Fibroblast of gingiva (primary cell): Measurements from ENCODE around the gene CCL19.
"Not testable (repeated sequence)": the region's sequence is repeated elsewhere in the genome, so short reads cannot be mapped to it uniquely, and the experiment has no call there.

Experiments used
- DNase-seq: peaks from one replicate; pipeline ENCODE4 v3.0.0-alpha.2; 2011; ENCODE audit warnings: low read depth

Gene CCL19

DNA sequence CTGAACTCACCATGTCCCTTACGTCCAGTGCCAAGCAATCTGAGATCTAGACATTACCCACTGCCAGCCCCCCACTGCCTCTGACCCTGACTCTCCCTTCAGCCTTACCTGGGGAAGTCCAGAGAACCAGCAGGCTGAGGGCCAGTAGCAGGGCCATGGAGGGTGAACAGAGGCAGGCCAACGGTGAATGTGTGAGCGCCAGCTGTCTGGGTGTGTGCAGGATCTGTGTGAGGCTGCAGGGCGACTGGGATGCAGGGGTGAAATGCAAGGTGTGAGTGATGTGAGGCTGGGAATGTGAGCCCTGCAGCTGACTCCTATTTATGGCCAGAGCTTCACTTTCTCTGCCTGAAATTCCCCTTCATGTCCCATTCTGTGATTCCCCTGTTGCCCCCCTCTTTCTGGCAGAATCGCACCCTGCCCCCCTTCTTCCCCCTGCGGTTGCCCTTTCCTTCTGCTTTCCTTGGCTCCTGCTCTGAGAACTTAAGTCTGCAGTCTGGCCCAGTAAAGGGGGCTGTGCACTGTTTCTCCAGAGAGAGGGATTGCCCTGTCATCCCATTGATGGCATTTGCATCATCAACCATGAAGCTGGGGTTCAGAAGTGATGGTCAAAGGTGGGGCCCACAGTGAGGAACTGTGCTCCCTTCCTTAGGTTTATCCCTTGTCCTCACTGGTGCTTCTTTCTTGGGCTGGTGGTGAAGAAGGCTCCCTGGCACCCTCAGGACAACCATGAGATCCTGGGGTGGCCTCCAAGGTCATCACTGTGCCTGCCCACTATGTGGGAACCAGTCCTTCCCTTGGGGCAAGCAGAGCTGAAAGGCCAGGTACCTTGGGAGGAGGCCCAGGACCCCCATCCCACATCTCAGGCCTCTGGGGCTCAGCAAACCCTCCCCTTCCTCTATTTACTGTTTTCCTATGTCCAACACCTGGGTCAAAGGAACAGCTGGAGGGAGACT lies at the start of gene CCL19:
TSS of gene CCL19 (minus strand) at position 294 of the 953 bp plus-strand sequence. CDS start at position 157, 137 bp downstream.
- no peak for DNase-seq

DNA sequence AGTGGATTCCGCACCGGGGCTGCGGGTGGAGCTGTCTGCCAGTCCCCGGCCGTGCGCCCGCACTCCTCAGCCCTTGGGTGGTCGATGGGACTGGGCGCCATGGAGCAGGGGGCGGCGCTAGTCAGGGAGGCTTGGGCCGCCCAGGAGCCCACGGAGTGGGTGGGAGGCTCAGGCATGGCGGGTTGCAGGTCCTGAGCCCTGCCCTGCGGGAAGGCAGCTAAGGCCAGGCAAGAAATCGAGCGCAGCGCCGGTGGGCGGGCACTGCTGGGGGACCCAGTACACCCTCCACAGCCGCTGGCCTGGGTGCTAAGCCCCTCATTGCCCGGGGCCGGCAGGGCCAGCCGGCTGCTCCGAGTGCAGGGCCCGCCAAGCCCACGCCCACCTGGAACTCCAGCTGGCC lies 49.1 kb upstream of the CCL19 start:
- DNase-seq: not testable (repeated sequence)

DNA sequence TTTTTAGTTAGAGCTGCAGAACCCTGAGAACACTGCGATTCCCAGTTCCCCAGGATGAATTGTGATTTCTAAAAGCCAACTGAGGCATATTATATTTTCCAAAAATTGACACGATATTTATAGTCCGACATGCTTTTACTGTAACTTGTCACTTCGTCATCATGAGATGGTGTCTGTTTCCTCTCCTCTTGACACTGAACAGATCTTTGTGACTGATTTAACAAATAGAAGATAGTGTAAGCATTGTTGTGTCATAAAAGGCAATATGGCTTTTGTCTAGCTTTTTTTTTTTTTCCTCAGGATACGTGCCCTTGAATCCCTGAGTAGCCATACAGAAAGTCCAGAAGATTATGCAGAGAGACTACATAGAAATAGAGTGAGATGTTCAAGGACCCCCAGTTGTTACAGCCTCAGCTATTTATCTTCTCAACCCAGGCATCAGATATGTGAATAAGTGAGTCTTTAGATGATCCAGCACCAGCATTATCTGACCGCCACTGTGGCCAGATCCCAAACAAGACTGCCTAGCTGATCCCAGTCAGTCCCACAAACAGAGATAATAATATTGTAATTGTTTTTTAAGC lies 46.7 kb upstream of the CCL19 start:
- DNase-seq: no peak

DNA sequence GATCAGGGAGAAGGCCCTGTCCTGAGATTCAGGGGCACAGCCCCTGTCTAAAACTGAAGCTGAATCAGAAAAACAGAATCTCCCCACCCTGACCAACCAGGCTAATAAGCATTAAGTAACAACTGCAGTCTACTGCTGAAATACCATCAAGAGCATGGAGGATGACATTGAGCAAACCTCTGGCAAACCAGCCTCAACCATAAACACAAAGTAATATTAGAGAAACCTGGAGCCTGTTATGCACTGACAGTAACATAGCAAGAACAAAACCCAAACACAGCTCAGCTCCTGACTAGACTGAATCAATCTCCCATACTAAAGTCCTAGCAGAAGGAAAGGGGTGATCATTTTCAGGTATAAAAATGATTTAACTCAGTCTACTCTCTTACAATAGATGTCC lies 43.6 kb upstream of the CCL19 start:
- DNase-seq: no peak

DNA sequence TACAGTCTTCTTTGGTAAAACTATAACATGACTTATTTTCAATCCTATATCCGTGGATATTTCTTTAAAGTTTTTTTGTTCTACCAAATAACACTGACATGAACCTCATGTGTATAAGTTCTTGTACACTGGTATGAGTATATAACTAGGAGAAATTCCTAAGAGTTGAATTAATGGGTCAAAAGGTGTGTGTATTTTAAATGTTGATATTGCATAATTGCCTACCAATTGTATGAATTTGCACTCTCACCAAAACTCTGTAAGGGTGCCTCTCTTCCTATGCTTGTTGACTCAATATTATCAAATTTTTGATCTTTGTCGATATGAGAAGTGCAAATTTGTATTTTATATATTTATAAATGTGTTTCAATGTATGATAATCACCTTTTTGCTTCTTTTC lies 41.8 kb upstream of the CCL19 start:
- DNase-seq: no peak

DNA sequence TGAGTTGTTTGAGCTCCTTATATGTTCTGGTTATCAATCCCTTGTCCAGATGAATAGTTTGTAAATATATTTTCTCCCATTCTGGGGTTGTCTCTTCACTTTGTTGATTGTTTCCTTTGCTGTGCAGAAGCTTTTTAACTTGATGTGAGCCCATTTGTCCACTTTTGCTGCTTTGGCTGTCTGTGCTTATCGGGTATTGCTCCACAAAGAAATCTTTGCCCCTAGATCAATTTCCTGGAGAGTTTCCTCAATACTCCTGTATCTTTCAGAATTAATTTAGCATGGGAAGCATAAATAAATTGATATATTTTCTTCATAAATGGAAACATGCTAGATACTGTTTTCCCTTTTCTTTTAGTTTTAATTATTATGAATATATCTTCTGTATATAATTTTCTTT lies 41.4 kb upstream of the CCL19 start:
- DNase-seq: no peak

DNA sequence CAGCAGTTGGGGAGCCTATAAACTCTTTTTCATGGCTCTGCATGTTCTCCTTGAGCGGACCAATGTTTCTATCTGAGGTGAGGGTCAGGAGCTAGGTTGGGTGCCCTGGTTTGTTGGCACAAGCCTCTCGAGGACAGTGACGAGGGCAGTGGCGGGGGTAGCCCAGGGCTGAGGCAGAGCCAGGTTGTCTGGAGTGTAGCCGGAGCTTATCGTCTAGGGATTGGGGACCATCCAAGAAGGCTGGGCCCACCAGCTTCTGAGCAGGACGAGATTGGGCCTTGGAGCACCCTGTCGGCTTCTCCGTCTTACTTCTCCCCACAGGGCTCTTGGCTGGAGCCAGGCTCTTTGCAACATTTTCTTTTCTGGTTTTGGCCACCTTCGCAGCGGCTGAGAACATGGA lies 32.1 kb upstream of the CCL19 start:
- no peak for DNase-seq

DNA sequence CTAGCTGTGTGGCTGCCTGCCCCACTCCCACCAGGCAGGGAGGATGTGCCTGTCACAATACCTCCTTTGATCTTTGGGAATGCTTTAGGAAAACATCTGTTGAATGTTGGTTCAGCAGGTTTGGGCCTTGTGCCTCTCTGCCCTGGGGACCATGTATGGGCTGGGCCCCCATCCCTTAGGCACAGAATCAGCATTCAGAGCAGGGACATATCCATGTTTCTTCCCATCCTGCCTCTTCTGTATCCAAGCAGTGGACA lies 28.6 kb upstream of the CCL19 start:
- not testable (repeated sequence) for DNase-seq

DNA sequence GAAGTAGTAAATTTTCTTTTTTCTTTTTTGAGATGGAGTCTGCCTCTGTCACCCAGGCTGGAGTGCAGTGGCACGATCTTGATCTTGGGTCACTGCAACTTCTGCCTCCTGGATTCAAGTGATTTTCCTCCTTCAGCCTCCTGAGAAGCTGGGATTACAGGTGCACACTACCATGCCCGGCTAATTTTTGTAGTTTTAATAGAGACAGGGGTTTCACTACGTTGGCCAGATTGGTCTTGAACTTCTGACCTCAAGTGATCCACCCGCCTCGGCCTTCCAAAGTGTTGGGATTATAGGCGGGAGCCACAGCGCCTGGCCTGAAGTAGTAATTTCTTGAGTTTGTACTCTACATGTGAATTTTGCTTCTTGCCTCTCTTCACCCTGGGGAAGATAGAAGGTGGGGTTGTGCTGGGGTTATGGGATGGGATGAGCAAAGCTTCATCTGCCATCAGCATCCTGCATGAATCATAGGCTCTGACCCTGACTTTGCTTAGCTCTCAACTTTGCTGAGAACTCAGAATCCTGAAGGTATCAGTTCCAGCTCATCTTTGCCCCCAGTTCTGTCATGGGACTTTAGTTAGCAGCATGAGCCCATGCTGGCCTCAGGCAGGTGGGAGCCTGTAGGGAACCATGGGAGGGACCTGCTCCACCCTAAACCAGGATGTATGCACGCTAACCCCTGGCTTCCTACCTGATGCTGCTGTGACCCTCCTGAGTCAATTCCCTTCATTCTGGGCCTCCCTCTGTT lies 28.1 kb upstream of the CCL19 start:
- no peak for DNase-seq

DNA sequence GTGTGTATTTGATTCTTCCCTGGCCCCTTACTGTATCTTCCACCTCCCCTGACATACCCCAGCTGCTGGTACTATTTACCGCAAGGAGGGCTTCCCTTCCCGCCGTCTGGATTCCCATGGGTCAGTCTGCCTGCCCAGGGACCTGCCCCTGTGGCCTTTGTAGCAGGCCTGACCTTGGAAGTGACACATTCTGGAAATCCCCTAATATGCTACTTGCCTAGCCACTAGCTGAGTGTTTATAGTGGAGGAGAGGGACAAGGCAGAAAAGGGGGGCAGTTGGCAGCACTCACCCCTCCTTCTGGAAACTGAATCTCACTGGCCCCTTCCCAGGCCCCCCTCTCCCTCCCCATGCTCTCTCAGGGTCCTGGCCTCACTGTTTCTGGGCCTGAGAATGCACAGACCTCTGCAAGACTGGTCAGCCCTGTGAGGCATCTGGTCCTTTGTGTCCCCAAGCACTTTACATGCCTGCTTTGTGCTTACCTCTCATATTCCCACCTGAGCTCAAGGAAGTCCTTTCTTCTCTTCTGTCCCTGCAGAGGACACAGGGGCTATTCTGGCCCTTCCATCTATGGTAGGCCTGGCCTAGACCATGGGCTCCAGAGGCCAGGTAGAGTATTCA lies 27.0 kb upstream of the CCL19 start:
- no peak for DNase-seq

DNA sequence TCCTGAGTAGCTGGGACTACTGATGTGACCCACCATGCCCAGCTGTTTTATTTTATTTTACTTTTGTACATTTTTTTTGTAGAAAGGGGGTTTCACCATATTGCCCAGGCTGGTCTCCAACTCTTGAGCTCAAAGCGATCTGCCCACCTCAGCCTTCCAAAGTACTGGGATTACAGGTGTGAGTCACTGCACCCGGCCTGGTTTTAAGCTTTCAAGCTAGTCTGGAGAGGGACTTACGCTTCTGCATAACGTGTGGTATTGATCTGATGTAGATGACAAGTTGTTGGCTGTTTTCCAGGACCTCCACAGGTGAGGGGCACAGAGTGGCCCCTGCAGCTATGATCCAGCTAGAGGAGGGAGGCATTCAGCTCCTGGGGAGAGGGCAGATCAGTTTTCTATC lies 25.6 kb upstream of the CCL19 start:
- DNase-seq: no peak

DNA sequence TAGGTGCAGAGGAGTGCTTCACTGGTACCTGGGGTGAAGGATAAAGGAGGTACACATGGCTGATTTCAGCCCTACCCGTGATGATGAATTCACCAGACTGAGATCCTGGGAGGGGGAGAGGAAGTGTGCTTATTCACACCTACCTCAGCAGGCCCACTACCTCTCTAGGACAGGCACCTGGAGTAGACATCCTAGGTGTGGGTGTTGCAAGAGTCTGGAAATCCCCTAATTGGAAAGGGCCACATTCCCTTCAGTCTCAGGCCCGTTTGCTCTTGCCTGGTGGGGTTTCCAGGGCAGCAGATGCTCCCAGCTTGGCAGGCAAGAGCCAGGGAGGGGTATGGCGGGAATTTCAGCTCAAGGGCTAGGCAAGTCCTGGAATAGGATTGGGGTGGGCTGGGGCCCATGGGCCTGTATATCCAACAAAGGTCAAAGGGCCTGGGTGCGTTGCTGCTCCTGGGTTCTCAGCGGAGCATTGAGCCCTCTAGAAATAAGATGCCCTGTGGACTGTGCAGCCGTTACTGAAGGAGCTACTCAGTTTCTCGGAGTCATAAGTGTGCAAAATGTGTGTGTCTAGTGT lies 24.7 kb upstream of the CCL19 start:
- no peak for DNase-seq

DNA sequence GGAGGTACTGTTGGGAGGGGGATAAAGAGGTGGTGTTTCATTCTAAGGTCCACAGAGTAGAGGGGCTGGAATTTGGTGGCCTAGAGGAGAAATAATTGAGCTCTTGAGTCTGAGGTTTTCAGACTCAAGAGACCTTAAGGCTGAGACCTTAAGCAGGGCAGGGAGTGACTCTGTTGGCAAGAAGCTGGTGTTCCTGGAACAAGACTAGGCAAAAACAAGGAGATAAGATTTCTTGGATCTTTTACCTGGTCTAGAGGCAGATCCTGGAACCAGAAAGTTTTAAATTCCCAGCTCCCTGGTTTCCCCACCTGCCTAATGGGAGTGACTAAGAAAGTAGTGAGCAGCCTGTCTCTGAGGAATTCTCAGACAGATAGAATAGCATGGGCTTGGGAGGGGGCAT lies 22.9 kb upstream of the CCL19 start:
- DNase-seq: no peak

DNA sequence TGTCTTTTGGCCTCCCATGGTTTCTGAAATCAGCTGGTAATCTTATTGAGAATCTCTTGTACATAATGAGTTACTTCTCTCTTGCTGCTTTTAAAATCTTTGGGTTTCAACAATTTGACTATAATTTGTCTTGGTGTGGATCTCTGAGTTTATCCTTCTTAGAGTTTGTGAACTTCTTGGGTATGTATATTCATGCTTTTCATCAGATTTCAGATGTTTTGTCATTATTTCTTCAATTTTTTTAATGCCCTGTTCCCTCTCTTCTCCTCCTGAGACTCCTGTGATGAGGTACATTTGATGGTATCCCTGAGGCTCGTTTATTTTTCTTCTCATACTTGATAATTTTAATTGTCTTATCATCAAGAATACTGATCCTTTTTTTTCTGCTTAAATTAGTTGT lies 21.1 kb upstream of the CCL19 start:
- DNase-seq: no peak

DNA sequence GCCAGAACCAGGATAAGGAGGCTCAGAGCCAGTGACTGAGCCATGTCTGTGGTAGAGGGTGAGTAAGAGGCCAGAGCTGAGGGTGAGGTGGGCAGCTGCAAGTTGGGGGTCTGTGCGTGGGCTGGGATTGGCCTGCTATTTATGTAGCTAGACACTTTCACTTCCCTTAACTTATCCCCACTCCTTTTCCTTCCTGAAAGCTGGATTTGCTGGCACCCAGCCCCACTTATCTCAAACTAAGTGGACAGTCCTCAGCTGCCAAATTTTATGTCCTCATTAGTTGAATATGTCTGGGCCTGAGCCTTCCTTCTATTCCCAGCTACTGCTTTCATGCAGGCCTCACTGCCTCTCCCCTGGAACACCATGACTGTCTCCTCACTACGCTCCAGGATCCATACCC lies 18.9 kb upstream of the CCL19 start, which contains the start of gene CCL21:
TSS of gene CCL21 (minus strand) at position 114 of the 400 bp plus-strand sequence. CDS start at position 44, 70 bp downstream.
- DNase-seq: no peak

DNA sequence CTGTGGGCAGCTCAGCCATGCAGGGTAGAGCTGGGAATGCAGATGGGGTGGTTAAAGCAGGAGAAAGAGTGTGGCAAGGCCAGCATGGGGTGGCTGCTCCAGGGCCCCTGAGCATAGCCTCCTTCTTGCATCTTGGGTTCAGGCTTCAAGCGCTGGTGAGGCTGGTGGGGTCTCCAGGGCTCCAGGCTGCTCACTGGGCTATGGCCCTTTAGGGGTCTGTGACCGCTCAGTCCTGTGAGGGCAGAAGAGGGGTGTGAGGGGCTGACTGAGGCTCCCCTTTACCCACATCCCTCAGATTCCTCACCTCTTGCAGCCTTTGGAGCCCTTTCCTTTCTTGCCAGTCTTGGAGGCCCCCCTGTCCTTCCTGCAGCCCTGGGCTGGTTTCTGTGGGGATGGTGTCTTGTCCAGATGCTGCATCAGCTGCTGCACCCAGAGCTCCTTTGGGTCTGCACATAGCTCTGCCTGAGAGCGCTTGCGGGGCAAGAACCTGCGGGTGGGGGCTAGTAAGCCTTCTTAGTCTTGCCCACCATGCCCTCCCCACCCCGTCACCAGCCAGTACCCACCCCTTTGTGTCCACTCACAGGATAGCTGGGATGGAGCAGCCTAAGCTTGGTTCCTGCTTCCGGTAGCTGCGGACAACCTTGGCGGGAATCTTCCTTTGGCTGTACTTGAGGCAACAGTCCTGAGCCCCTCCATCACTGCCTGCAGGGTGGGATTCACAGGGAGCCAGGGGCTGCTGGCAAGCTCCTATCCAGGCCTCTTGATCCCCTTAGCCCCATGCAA lies 18.3 kb upstream of the CCL19 start:
- DNase-seq: no peak

DNA sequence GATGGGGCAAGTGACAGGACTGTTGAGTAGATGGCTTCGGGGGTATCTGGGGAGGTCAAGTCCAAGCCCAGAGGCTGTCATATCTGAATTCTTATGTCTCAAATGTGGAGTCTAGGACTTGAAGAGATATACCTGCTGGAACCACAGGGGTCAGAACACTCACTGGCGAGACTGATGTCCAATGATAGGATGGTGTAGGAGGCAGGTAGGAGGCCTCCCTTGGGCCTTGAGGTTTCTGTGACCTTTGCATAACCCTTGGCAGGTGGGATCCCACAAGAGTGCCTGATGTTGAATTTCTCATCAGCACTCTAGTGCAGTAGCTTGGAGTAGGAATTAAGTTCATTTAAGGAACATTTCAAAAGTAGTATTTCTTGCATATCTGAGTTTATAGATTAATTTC lies 16.1 kb upstream of the CCL19 start:
- DNase-seq: no peak

DNA sequence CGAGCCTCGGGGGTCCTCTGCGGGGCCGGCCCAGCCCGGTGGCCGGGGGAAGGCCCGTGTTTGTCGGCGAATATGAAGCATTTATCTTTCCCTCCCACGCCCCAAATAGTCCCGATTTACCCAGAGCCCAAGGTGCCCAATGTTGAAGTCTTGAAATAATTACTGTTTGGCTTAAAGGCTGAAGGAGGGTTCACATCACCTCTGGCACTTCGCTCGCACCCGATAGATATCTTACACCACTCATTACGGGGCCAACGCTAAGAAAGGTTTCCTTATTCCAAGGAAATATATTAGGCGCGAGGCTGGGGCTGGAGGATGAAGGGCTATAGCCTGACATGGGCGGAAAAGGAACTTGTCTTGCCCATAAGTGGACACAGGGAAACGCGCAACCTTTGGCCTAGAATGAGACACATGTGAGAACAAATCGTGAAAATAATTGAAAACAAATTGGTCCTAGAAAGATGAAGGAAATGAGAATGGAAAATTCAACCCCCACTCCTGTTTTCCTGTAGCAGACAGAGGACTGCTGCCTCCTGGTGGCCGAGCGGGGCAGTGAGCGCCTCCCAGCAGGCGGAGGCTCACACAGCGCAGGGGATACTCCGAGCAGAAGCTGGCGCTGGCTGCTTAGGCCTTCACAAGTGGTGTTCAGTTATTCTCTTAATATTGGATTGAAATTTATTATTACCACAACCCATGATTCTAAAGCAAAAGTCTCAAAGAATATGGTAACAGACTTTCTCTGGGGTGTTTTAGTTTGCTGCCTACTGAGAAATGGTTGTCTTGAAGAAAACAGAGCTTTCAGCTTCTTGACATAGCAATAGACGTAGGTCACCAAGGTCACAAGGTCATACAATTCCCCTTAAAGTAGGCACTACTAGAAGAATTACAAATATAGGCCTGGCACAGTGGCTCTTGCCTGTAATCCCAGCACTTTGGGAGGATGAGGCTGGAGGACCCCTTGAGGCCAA lies 11.0 kb upstream of the CCL19 start:
- DNase-seq: peak; percentile 96

DNA sequence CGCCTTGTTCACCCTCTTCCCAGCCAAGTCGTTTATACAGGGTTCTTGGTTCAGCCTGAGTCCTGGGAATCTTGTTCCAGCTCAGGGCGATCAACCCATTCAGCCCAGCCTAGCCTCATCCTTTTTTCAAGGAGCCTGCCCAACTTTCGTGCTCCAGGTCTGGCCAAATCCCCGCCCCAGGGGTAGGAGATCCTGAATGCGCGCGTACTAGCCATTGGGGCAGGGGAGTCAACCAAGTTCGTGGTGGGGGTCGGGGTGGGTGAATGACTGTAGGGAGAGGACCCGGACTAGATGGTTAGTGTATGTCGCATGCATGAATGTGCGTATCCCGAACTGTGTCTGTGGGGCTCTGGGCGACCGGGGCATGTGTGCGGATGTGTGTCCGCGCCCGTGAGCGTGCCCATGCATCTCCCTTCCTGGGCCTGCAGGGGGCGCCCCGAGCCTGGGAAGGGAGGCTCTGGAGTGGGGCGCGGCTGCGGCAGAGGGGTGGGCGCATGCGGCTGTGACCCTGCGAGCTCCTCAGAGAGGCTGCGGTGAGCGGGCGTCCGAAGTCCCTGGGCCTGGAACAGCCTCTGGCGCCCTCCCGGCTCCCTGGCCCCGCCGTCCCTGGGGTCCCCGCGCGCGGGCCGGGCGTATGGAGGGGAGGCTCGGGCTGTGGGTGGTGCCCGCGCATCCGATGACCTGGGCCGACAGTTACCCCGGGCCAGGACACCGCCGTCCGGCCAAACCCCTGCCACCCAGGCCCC lies 10.1 kb upstream of the CCL19 start:
- DNase-seq: peak; percentile 66
